Spleen (tissue), 11 donors: ENCODE results near the gene DCST1. TPM values are rescaled to one million over a fixed set of nuclear protein-coding genes. Genes with fewer than 3 reads are reported as not detected.

Experiments
- DNase-seq: peaks from one replicate; pipeline ENCODE4 v3.0.0-alpha.2; 2020
- H3K27ac ChIP-seq, 8 donors: fragments of 200-600 bp; sonication (generic) in 7 of 8; 1 replicate in 4 of 8; 2 replicates in 4 of 8; pipeline versions ENCODE4 v1.5.0 to v1.8.0; 2016 to 2021; ENCODE audit warnings: inconsistent platforms in 4 of 8, mild to moderate bottlenecking in 4 of 8, moderate library complexity in 1 of 8
- H3K27me3 ChIP-seq, 7 donors: fragments of 200-600 bp; sonication (generic) in 6 of 7; replicated peaks in 1 of 7; 1 replicate in 4 of 7; 2 replicates in 3 of 7; pipeline versions ENCODE4 v1.5.0 to v1.8.0; 2016 to 2021; ENCODE audit warnings: inconsistent platforms in 3 of 7, mild to moderate bottlenecking in 1 of 7
- H3K36me3 ChIP-seq, 6 donors: fragments of 200-600 bp; sonication (generic) in 5 of 6; 1 replicate in 4 of 6; 2 replicates in 2 of 6; pipeline versions ENCODE4 v1.5.0 to v1.8.0; 2016 to 2021; ENCODE audit warnings: inconsistent platforms in 2 of 6
- H3K4me1 ChIP-seq, 6 donors: fragments of 200-600 bp; sonication (generic) in 5 of 6; 1 replicate in 3 of 6; 2 replicates in 3 of 6; pipeline versions ENCODE4 v1.5.0 to v1.8.0; 2016 to 2021; ENCODE audit warnings: inconsistent platforms in 3 of 6
- H3K4me3 ChIP-seq, 8 donors: fragments of 200-600 bp; sonication (generic) in 7 of 8; 1 replicate in 4 of 8; 2 replicates in 4 of 8; pipeline versions ENCODE4 v1.5.0 to v1.8.0; 2016 to 2021; ENCODE audit warnings: inconsistent platforms in 4 of 8, mild to moderate bottlenecking in 4 of 8, moderate library complexity in 2 of 8
- H3K9me3 ChIP-seq, 8 donors: fragments of 200-600 bp; sonication (generic) in 7 of 8; 1 replicate in 4 of 8; 2 replicates in 4 of 8; pipeline versions ENCODE4 v1.5.0 to v1.8.0; 2016 to 2021; ENCODE audit warnings: inconsistent platforms in 4 of 8
- POLR2A ChIP-seq, 3 donors: fragments of 450-650 bp; IDR thresholded peaks; one replicate each; pipeline ENCODE4 v1.5.1; 2017; ENCODE audit warnings: antibody characterized with exemption in 3 of 3, mild to moderate bottlenecking in 1 of 3
- POLR2AphosphoS5 ChIP-seq, 3 donors: sonication (generic); formaldehyde crosslinking; IDR thresholded peaks; one replicate each; pipeline ENCODE4 v1.5.1; 2017; ENCODE audit warnings: antibody characterized with exemption in 3 of 3
- WGBS, 5 donors: extraction: QIAGEN DNeasy Blood & Tissue Kit in 3 of 5; methylation state at CpG; one replicate each; pipeline versions ENCODE4 v1.1.5 to v1.1.7; 2013 to 2018; 5-methylcytosine and 5-hydroxymethylcytosine counted together
- intact Hi-C: fragments of 100-400 bp; cut with DNase I; formaldehyde crosslinking; loops from one replicate; pipeline ENCODE4 v1.15.0; 2023; ENCODE audit warnings: low total_unique reads
- polyA plus RNA-seq, 3 donors: library from polyadenylated mRNA; stranded (reverse); fragments of 200-250 nt; gene quantifications; one replicate each; pipeline ENCODE4 v1.2.1, GENCODE V29; 2013
- total RNA-seq, 7 donors: library from RNA; depleted of rRNA in 3 of 7; stranded (reverse); fragments of >200 nt in 3 of 7; fragmentation: NEBNext Ultra II Directional in 4 of 7; extraction: Animal tissue kit (Norgen Biotek cat#: 25700) in 4 of 7; gene quantifications; one replicate each; pipeline versions ENCODE4 v1.1.0 to v1.2.1, GENCODE V29; 2016 to 2021
- TF ChIP-seq, protein P1 (sequence below), 11 experiments: fragments of 200-600 bp in 7 of 11; fragments of 450-650 bp in 4 of 11; sonication (generic) in 4 of 11; IDR thresholded peaks in 8 of 11; conservative IDR thresholded peaks in 3 of 11; 1 replicate in 7 of 11; 2 replicates in 4 of 11; pipeline versions ENCODE4 v1.4.0 to v1.8.0; 2016 to 2021; ENCODE audit warnings: antibody characterized with exemption in 11 of 11, inconsistent platforms in 4 of 11, mild to moderate bottlenecking in 1 of 11
- donor health status: healthy with polysubstance abuse.
- donor health status: DM: no; HTN: no; CAD: no; lungs with moderate emphysema.
- donor health status: DM: no; HTN: no; CAD: no.
- donor health status: Bipolar disorder and iron deficiency.
- donor health status: healthy.
- donor health status: DM: no; HTN: no; CAD: no.
- donor health status: DM: yes; HTN: yes; CAD: no.

DCST1 gene
- total and polyA plus RNA-seq, 10 donors, result not detected

DNA sequence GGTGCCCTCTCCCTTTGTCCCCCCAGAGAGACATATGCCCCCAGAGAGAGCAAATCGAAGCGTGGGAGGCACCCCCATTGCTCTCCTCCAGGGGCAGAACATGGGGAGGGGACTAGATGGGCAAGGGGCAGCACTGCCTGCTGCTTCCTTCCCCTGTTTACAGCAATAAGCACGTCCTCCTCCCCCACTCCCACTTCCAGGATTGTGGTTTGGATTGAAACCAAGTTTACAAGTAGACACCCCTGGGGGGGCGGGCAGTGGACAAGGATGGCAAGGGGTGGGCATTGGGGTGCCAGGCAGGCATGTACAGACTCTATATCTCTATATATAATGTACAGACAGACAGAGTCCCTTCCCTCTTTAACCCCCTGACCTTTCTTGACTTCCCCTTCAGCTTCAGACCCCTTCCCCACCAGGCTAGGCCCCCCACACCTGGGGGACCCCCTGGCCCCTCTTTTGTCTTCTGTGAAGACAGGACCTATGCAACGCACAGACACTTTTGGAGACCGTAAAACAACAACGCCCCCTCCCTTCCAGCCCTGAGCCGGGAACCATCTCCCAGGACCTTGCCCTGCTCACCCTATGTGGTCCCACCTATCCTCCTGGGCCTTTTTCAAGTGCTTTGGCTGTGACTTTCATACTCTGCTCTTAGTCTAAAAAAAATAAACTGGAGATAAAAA lies 53.4 kb downstream of the DCST1 start:
- Histone ChIP-seq H3K27ac (no peak overlapping the region), H3K4me1 (peaks cover 28 to 63% (median 50%) of the 10 kb centered on the region in 6 donors), H3K36me3 (no peaks in the 10 kb centered on the region), H3K9me3 (no peaks in the 10 kb centered on the region), H3K4me3 (no peak overlapping the region), H3K27me3 (peaks cover 13 to 36% (median 25%) of the 10 kb centered on the region in 7 donors)
- 37 to 63% (median 49%) methylated on average over 7 to 8 of the region's 8 CpGs for WGBS, 5 donors
- intact Hi-C loops, result no loop called here
- TF ChIP-seq, protein P1, sequence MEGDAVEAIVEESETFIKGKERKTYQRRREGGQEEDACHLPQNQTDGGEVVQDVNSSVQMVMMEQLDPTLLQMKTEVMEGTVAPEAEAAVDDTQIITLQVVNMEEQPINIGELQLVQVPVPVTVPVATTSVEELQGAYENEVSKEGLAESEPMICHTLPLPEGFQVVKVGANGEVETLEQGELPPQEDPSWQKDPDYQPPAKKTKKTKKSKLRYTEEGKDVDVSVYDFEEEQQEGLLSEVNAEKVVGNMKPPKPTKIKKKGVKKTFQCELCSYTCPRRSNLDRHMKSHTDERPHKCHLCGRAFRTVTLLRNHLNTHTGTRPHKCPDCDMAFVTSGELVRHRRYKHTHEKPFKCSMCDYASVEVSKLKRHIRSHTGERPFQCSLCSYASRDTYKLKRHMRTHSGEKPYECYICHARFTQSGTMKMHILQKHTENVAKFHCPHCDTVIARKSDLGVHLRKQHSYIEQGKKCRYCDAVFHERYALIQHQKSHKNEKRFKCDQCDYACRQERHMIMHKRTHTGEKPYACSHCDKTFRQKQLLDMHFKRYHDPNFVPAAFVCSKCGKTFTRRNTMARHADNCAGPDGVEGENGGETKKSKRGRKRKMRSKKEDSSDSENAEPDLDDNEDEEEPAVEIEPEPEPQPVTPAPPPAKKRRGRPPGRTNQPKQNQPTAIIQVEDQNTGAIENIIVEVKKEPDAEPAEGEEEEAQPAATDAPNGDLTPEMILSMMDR (IDR thresholded peaks at IDR 0.05 in 8 of 11, conservative IDR thresholded peaks at IDR 0.05 in 3 of 11), result peak in 2 of 11 experiments; percentile 14 to 32
- TF ChIP-seq POLR2AphosphoS5 (IDR thresholded peaks at IDR 0.05) (no peak), POLR2A (IDR thresholded peaks at IDR 0.05) (no peak)
- DNase-seq, result peak; percentile 75

DNA sequence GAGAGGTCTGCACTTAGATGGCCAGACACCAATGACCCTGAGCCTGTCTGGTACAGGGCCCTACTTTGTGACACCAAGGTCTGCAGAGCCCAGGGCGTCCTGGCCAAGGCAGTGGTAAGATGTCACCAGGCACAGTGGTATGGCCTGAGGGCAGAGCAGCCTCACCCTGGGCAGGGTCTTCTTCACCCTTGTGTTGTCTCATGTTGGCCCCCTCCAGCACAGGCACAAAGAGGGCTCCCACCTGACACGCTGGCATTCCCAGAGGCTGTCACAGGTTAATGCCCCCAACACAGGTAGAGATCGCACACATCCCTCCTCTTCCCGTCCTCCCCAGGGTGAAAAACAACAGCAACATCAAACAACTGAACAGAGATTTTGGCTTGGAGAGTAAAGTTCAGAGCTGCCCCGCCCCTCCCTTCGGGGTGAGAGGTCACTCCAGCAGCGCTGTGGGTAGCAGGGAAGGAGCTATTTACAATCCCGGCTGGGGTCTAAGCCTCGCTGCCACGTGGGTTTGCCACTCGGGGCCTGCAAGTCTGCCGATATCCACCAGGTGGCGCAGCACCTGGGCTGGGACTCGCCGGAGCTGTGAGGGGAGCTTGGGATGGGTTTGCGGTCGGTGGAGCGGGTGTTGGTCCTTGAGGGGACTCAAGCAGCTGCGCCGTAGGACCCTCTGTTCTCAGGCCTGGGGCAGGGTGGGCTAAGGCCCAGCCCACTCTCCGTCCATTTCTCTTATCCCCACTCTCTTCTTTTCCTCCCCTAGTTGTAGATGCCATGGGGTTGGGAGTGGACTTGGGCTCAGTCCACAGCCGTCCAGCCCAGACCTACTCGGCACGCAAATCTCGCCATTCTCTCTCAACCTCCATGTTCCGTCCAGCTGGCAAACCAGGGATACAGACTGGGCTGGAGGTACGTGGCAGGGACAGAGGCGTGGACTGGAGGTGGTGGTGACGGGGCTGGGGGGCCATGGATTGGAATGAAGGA lies 57.7 kb downstream of the DCST1 start:
- no peak overlapping the region for H3K27ac ChIP-seq
- intact Hi-C loops, result loop anchor here (2.0 kb wide), 1 partner anchor 77 kb away; no protein-coding TSS in a partner anchor
- no peak for TF ChIP-seq POLR2A (IDR thresholded peaks at IDR 0.05)
- TF ChIP-seq, protein P1 (IDR thresholded peaks at IDR 0.05 in 8 of 11, conservative IDR thresholded peaks at IDR 0.05 in 3 of 11), result peak; percentile 94 to 99 (median 98)
- peak; percentile 30 to 64 (median 63) for TF ChIP-seq POLR2AphosphoS5 (IDR thresholded peaks at IDR 0.05)
- 25 to 42% (median 32%) methylated on average over 17 to 29 of the region's 29 CpGs for WGBS, 5 donors
- peaks cover 0 to 18% (median 0%) of the 10 kb centered on the region in 7 donors for H3K27me3 ChIP-seq
- H3K4me1 ChIP-seq, result peaks cover 2 to 34% (median 20%) of the 10 kb centered on the region in 6 donors
- no peaks in the 10 kb centered on the region for H3K36me3 ChIP-seq
- no peak overlapping the region for H3K4me3 ChIP-seq
- H3K9me3 ChIP-seq, result no peaks in the 10 kb centered on the region
- peak; percentile 94 for DNase-seq

DNA sequence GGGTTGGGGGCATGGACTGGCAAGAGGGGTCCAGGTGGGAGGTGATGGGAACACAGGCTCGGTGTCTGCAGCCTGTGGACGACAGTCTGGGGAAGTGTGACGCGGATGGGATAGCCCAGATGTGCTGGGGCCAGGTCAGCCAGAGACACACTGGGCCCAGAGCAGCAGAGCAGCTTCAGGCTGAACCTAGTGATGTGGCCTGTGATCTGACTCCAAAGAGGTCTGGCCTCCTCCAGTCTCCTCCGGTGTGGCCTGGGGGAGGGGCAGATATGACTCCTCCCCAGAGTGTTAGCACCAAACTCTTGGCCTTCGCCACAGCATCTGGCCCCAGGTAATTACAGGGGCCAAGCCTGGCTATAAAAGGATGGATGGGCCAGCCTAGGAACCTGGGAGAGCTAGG lies 58.5 kb downstream of the DCST1 start:
- 84 to 94% (median 89%) methylated on average over 5 to 6 of the region's 6 CpGs for WGBS, 5 donors
- H3K4me1 ChIP-seq, result peaks cover 0 to 27% (median 13%) of the 10 kb centered on the region in 6 donors
- no peak overlapping the region for H3K4me3 ChIP-seq
- H3K36me3 ChIP-seq, result no peaks in the 10 kb centered on the region
- no peak for TF ChIP-seq POLR2AphosphoS5 (IDR thresholded peaks at IDR 0.05)
- TF ChIP-seq, protein P1 (IDR thresholded peaks at IDR 0.05 in 8 of 11, conservative IDR thresholded peaks at IDR 0.05 in 3 of 11), result no peak
- TF ChIP-seq POLR2A (IDR thresholded peaks at IDR 0.05), result no peak
- peak; percentile 47 for DNase-seq
- peaks cover 0 to 25% (median 0%) of the 10 kb centered on the region in 7 donors for H3K27me3 ChIP-seq
- no peaks in the 10 kb centered on the region for H3K9me3 ChIP-seq
- intact Hi-C loops, result no loop called here
- no peak overlapping the region for H3K27ac ChIP-seq
